Thyroid gland (tissue), 4 donors: ENCODE data around the gene MICU1. TPM values are rescaled to one million over a fixed set of nuclear protein-coding genes. Genes with fewer than 3 reads are reported as not detected.
"Not testable (repeated sequence)": the region's sequence is repeated elsewhere in the genome, so short reads cannot be mapped to it uniquely, and the experiment has no call there.

Experiments used
- DNase-seq, 2 donors: peaks; one replicate each; pipeline ENCODE4 v3.0.0-alpha.2; 2019
- H3K27ac ChIP-seq, 3 donors: fragments of 200-600 bp; sonication (generic); 1 replicate in 2 of 3; 2 replicates in 1 of 3; pipeline ENCODE4 v1.5.1; 2016 to 2019; ENCODE audit warnings: mild to moderate bottlenecking in 1 of 3, moderate library complexity in 1 of 3
- H3K27me3 ChIP-seq: fragments of 200-600 bp; sonication (generic); one replicate; pipeline ENCODE4 v1.5.1; 2019
- H3K36me3 ChIP-seq, 2 donors: fragments of 200-600 bp; sonication (generic); one replicate each; pipeline ENCODE4 v1.5.1; 2016 to 2019
- H3K4me1 ChIP-seq, 2 donors: fragments of 200-600 bp; sonication (generic); one replicate each; pipeline ENCODE4 v1.5.1; 2017 to 2019
- H3K4me3 ChIP-seq, 3 donors: fragments of 200-600 bp; sonication (generic); replicated peaks in 1 of 3; 1 replicate in 2 of 3; 2 replicates in 1 of 3; pipeline ENCODE4 v1.5.1; 2016; ENCODE audit warnings: mild to moderate bottlenecking in 1 of 3
- H3K9me3 ChIP-seq: fragments of 200-600 bp; sonication (generic); one replicate; pipeline ENCODE4 v1.5.1; 2017
- POLR2A ChIP-seq, 2 donors: fragments of 450-650 bp; IDR thresholded peaks; one replicate each; pipeline ENCODE4 v1.6.1; 2017; ENCODE audit warnings: antibody characterized with exemption in 2 of 2, mild to moderate bottlenecking in 2 of 2, moderate library complexity in 1 of 2
- WGBS, 2 donors: methylation state at CpG; one replicate each; pipeline ENCODE4 v1.1.5; 2017; 5-methylcytosine and 5-hydroxymethylcytosine counted together
- intact Hi-C: fragments of 100-400 bp; cut with DNase I; formaldehyde crosslinking; loops from one replicate; pipeline ENCODE4 v1.15.1; 2023
- total RNA-seq, 4 donors: library from RNA; depleted of rRNA; stranded (reverse); fragments of >200 nt; gene quantifications; one replicate each; pipeline ENCODE4 v1.2.3, GENCODE V29; 2016
- TF ChIP-seq, protein P1 (sequence below), 6 experiments: fragments of 200-600 bp in 3 of 6; fragments of 450-650 bp in 3 of 6; sonication (generic) in 3 of 6; IDR thresholded peaks; one replicate each; pipeline ENCODE4 v1.5.1; 2016 to 2019; ENCODE audit warnings: antibody characterized with exemption in 6 of 6, mild to moderate bottlenecking in 2 of 6, inconsistent platforms in 1 of 6, moderate library complexity in 1 of 6

MICU1 gene
- total RNA-seq, 4 donors from 2014 or later = 26.5 to 33.9 (median 31.5) TPM

DNA sequence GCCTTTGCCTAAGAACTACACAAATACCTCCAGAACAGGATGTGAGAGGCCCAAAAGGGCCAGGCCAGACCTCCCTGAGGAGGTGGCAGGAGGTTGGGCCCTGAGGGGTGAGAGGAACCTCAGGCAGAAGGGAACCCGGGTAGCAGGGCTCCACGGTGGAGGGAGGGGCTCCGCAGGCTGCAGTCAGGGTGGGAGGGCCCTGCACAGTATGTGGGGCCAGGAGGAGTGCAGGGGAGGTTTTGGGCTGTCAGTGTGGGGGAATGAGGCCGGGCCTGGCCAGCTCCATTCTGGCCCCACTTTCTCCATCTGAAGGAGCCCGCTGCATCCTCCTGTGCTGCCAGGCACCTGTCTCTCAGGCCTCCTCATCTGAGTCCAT lies 297.1 kb downstream of the MICU1 start:
- DNase-seq = no peak
- Histone ChIP-seq H3K27ac (peak overlapping the region; percentile 82 to 98 (median 97)), H3K27me3 (no peaks in the 10 kb centered on the region), H3K9me3 (no peaks in the 10 kb centered on the region), H3K4me1 (peaks cover 61 to 76% of the 10 kb centered on the region in 2 donors), H3K36me3 (no peaks in the 10 kb centered on the region), H3K4me3 (no peak overlapping the region)
- WGBS, 2 donors = 57 to 83% methylated on average over 2 to 4 of the region's 5 CpGs
- intact Hi-C loops = loop anchor here (5.0 kb wide), 2 partner anchors 52 to 67 kb away; no protein-coding TSS in a partner anchor
- TF ChIP-seq, protein P1, sequence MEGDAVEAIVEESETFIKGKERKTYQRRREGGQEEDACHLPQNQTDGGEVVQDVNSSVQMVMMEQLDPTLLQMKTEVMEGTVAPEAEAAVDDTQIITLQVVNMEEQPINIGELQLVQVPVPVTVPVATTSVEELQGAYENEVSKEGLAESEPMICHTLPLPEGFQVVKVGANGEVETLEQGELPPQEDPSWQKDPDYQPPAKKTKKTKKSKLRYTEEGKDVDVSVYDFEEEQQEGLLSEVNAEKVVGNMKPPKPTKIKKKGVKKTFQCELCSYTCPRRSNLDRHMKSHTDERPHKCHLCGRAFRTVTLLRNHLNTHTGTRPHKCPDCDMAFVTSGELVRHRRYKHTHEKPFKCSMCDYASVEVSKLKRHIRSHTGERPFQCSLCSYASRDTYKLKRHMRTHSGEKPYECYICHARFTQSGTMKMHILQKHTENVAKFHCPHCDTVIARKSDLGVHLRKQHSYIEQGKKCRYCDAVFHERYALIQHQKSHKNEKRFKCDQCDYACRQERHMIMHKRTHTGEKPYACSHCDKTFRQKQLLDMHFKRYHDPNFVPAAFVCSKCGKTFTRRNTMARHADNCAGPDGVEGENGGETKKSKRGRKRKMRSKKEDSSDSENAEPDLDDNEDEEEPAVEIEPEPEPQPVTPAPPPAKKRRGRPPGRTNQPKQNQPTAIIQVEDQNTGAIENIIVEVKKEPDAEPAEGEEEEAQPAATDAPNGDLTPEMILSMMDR (IDR thresholded peaks at IDR 0.05) = no peak
- TF ChIP-seq POLR2A (IDR thresholded peaks at IDR 0.05) = no peak

- Histone ChIP-seq H3K36me3 (no peaks in the 10 kb centered on the region), H3K27ac (peak overlapping the region; percentile 82 to 98 (median 97)), H3K27me3 (no peaks in the 10 kb centered on the region), H3K9me3 (no peaks in the 10 kb centered on the region), H3K4me1 (peaks cover 61 to 74% of the 10 kb centered on the region in 2 donors), H3K4me3 (no peak overlapping the region)
- peak; percentile 90 to 91 for DNase-seq
- intact Hi-C loops = loop anchor here (5.0 kb wide), 2 partner anchors 51 to 66 kb away; no protein-coding TSS in a partner anchor
- TF ChIP-seq POLR2A (IDR thresholded peaks at IDR 0.05) = no peak
- TF ChIP-seq, protein P1 (IDR thresholded peaks at IDR 0.05) = peak in 5 of 6 experiments; percentile 23 to 76 (median 63)
- 20 to 27% methylated on average over 7 to 13 of the region's 14 CpGs for WGBS, 2 donors
Measured at GRCh38 chr10:72328045-72328828, 297.6 kb downstream of the MICU1 start.

- intact Hi-C loops = loop anchor here (5.0 kb wide), 2 partner anchors 50 to 65 kb away; no protein-coding TSS in a partner anchor
- H3K4me3 ChIP-seq, H3K27me3 ChIP-seq, DNase-seq, H3K36me3 ChIP-seq, H3K9me3 ChIP-seq: not testable (repeated sequence)
- Histone ChIP-seq H3K4me1 (peaks cover 52 to 63% of the 10 kb centered on the region in 2 donors), H3K27ac (peak overlapping the region in 1 of 3 donors; percentile 97)
- peak in 1 of 2 donors; percentile 15 for TF ChIP-seq POLR2A (IDR thresholded peaks at IDR 0.05)
- WGBS, 2 donors = 87 to 93% methylated on average over 32 of the region's 32 CpGs
Measured at GRCh38 chr10:72326665-72327603, 298.9 kb downstream of the MICU1 start.

DNA sequence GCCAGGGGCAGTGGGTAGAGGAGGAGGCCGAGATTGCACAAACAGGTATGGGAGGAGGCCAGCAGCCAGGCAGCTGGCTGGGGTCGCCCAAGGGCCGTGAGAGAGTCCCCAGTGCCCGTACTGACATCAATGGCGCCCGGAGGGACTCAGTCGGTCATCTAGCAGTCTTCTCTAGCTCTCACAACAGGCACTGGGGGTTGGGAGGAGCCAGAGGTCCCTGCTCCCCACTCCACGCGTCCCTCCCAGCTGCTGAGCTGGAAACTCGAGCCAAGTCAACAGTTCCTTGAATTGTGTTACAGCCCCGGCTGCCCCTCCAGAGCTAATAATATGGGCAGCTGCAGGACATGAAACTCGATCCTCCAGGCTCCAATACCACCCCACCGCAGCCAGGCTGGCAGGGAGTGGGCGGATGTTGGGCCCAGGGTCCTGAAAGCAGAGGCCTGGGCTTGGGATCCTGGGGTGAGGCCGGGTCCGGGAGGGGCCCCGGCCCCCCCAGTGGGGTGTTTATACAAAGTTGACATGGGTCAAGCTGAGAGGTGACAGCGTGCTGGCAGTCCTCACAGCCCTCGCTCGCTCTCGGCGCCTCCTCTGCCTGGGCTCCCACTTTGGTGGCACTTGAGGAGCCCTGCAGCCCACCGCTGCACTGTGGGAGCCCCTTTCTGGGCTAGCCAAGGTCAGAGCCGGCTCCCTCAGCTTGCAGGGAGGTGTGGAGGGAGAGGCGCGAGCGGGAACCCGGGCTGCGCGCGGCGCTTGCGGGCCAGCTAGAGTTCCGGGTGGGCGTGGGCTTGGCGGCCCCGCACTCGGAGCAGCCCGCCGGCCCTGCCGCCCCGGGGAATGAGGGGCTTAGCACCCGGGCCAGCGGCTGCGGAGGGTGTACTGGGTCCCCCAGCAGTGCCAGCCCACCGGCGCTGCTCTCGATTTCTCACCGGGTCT lies 300.4 kb downstream of the MICU1 start:
- H3K27me3 ChIP-seq, H3K36me3 ChIP-seq, H3K4me3 ChIP-seq, H3K9me3 ChIP-seq: not testable (repeated sequence)
- TF ChIP-seq POLR2A (IDR thresholded peaks at IDR 0.05) = peak in 1 of 2 donors; percentile 18
- intact Hi-C loops = loop anchor here (5.0 kb wide), 2 partner anchors 48 to 63 kb away; no protein-coding TSS in a partner anchor
- 19 to 63% methylated on average over 9 to 16 of the region's 49 CpGs for WGBS, 2 donors
- Histone ChIP-seq H3K4me1 (peaks cover 44 to 61% of the 10 kb centered on the region in 2 donors), H3K27ac (peak overlapping the region; percentile 52 to 75 (median 70))
- peak; percentile 79 to 81 for DNase-seq

GRCh38 chr10:72323771-72324191 lies 302.1 kb downstream of the MICU1 start:
- no peaks in the 10 kb centered on the region for H3K36me3 ChIP-seq
- no peak overlapping the region for H3K27ac ChIP-seq
- DNase-seq = no peak
- no peak overlapping the region for H3K4me3 ChIP-seq
- intact Hi-C loops = no loop called here
- H3K9me3 ChIP-seq = no peaks in the 10 kb centered on the region
- H3K27me3 ChIP-seq = no peaks in the 10 kb centered on the region
- WGBS, 2 donors = 70 to 75% methylated on average over 10 to 11 of the region's 12 CpGs
- TF ChIP-seq, protein P1 (IDR thresholded peaks at IDR 0.05) = no peak
- no peak for TF ChIP-seq POLR2A (IDR thresholded peaks at IDR 0.05)
- peaks cover 42 to 61% of the 10 kb centered on the region in 2 donors for H3K4me1 ChIP-seq
